Tibial nerve (tissue), 4 donors: ENCODE results near the gene ZBTB49. TPM values are rescaled to one million over a fixed set of nuclear protein-coding genes. Genes with fewer than 3 reads are reported as not detected.

Source experiments
- DNase-seq, 2 donors: peaks; one replicate each; pipeline ENCODE4 v3.0.0-alpha.2; 2019; ENCODE audit warnings: low spot score in 2 of 2
- H3K27ac ChIP-seq, 4 donors: fragments of 200-600 bp; sonication (generic) in 3 of 4; one replicate each; pipeline ENCODE4 v1.5.1; 2017 to 2019; ENCODE audit warnings: mild to moderate bottlenecking in 1 of 4
- H3K27me3 ChIP-seq, 2 donors: fragments of 200-600 bp; sonication (generic) in 1 of 2; one replicate each; pipeline versions ENCODE4 v1.5.1 to v1.6.0; 2017 to 2019
- H3K36me3 ChIP-seq, 3 donors: fragments of 200-600 bp; sonication (generic); one replicate each; pipeline ENCODE4 v1.5.1; 2018 to 2019
- H3K4me1 ChIP-seq, 4 donors: fragments of 200-600 bp; sonication (generic) in 3 of 4; one replicate each; pipeline ENCODE4 v1.5.1; 2017 to 2019
- H3K4me3 ChIP-seq, 4 donors: fragments of 200-600 bp; sonication (generic) in 3 of 4; one replicate each; pipeline ENCODE4 v1.5.1; 2017 to 2019; ENCODE audit warnings: mild to moderate bottlenecking in 1 of 4, moderate library complexity in 1 of 4
- H3K9me3 ChIP-seq, 4 donors: fragments of 200-600 bp; sonication (generic) in 3 of 4; one replicate each; pipeline ENCODE4 v1.5.1; 2017 to 2019
- CTCF ChIP-seq, 5 experiments: fragments of 200-600 bp in 3 of 5; fragments of 450-650 bp in 2 of 5; sonication (generic) in 3 of 5; IDR thresholded peaks; one replicate each; pipeline ENCODE4 v1.5.1; 2016 to 2019; ENCODE audit warnings: antibody characterized with exemption in 5 of 5, mild to moderate bottlenecking in 3 of 5, moderate library complexity in 2 of 5
- EP300 ChIP-seq, 2 donors: sonication (generic); formaldehyde crosslinking; IDR thresholded peaks; one replicate each; pipeline ENCODE4 v1.6.1; 2017; ENCODE audit warnings: antibody characterized with exemption in 2 of 2, mild to moderate bottlenecking in 1 of 2
- POLR2A ChIP-seq, 2 donors: fragments of 450-650 bp; IDR thresholded peaks; one replicate each; pipeline ENCODE4 v1.6.1; 2017; ENCODE audit warnings: antibody characterized with exemption in 2 of 2, mild to moderate bottlenecking in 2 of 2, moderate library complexity in 2 of 2
- WGBS, 2 donors: methylation state at CpG; one replicate each; pipeline ENCODE4 v1.1.5; 2018; 5-methylcytosine and 5-hydroxymethylcytosine counted together
- total RNA-seq, 4 donors: library from RNA; depleted of rRNA; stranded (reverse); fragments of >200 nt; gene quantifications; one replicate each; pipeline ENCODE4 v1.1.0, GENCODE V29; 2016

Gene ZBTB49
- total RNA-seq, 4 donors from 2014 or later, result 5.1 to 28.4 (median 10.1) TPM

GRCh38 chr4:4317496-4318232 is 27.6 kb downstream of the ZBTB49 start:
- TF ChIP-seq EP300 (IDR thresholded peaks at IDR 0.05), result no peak
- no peak for TF ChIP-seq POLR2A (IDR thresholded peaks at IDR 0.05)
- no peak for TF ChIP-seq CTCF (IDR thresholded peaks at IDR 0.05)
- 92 to 93% methylated on average over 22 of the region's 23 CpGs for WGBS, 2 donors
- H3K4me3 ChIP-seq, result no peak overlapping the region
- H3K36me3 ChIP-seq, result peaks cover 0 to 99% (median 7%) of the 10 kb centered on the region in 3 donors
- H3K27me3 ChIP-seq, result no peaks in the 10 kb centered on the region
- no peaks in the 10 kb centered on the region for H3K4me1 ChIP-seq
- H3K9me3 ChIP-seq, result no peaks in the 10 kb centered on the region
- H3K27ac ChIP-seq, result no peak overlapping the region
- no peak for DNase-seq

- 92 to 95% methylated on average over 15 of the region's 15 CpGs for WGBS, 2 donors
- Histone ChIP-seq H3K9me3 (no peaks in the 10 kb centered on the region), H3K4me3 (no peak overlapping the region), H3K36me3 (peaks cover 0 to 72% (median 7%) of the 10 kb centered on the region in 3 donors), H3K27me3 (no peaks in the 10 kb centered on the region), H3K27ac (no peak overlapping the region), H3K4me1 (no peaks in the 10 kb centered on the region)
- TF ChIP-seq EP300 (IDR thresholded peaks at IDR 0.05), result no peak
- TF ChIP-seq POLR2A (IDR thresholded peaks at IDR 0.05), result no peak
- TF ChIP-seq CTCF (IDR thresholded peaks at IDR 0.05), result no peak
- DNase-seq, result no peak
These were observed 30.5 kb downstream of the ZBTB49 start for GRCh38 chr4:4320528-4320927.

- WGBS, 2 donors, result 94 to 95% methylated on average over 18 to 25 of the region's 26 CpGs
- TF ChIP-seq POLR2A (IDR thresholded peaks at IDR 0.05) (no peak), CTCF (IDR thresholded peaks at IDR 0.05) (no peak), EP300 (IDR thresholded peaks at IDR 0.05) (no peak)
- H3K36me3 ChIP-seq, result peaks cover 0 to 66% (median 7%) of the 10 kb centered on the region in 3 donors
- no peaks in the 10 kb centered on the region for H3K27me3 ChIP-seq
- H3K27ac ChIP-seq, result no peak overlapping the region
- H3K4me1 ChIP-seq, result no peaks in the 10 kb centered on the region
- H3K9me3 ChIP-seq, result no peaks in the 10 kb centered on the region
- no peak for DNase-seq
- no peak overlapping the region for H3K4me3 ChIP-seq
These were observed 31.1 kb downstream of the ZBTB49 start for GRCh38 chr4:4320951-4321714.

GRCh38 chr4:4321951-4322688 is 32.1 kb downstream of the ZBTB49 start:
- Histone ChIP-seq H3K9me3 (no peaks in the 10 kb centered on the region), H3K27me3 (no peaks in the 10 kb centered on the region), H3K36me3 (peaks cover 0 to 56% (median 7%) of the 10 kb centered on the region in 3 donors), H3K4me3 (no peak overlapping the region), H3K4me1 (no peaks in the 10 kb centered on the region), H3K27ac (no peak overlapping the region)
- TF ChIP-seq POLR2A (IDR thresholded peaks at IDR 0.05) (no peak), EP300 (IDR thresholded peaks at IDR 0.05) (no peak), CTCF (IDR thresholded peaks at IDR 0.05) (no peak)
- WGBS, 2 donors, result 87 to 90% methylated on average over 18 of the region's 18 CpGs
- DNase-seq, result no peak
